Type B pancreatic cell (in vitro differentiated cells): ENCODE results near the gene PRKAG3. TPM values are rescaled to one million over a fixed set of nuclear protein-coding genes. Genes with fewer than 3 reads are reported as not detected.

ENCODE experiments used
- DNase-seq: peaks from one replicate; pipeline ENCODE4 v3.0.0; 2021; ENCODE audit warnings: mixed read lengths; ENCODE audit not compliant: unreplicated experiment; ENCODE audit errors: extremely low spot score
- H3K27ac Mint-ChIP-seq: 2 replicates; pipeline ENCODE4 v1.8.0; 2021; ENCODE audit warnings: mild to moderate bottlenecking, mixed read lengths
- H3K27me3 Mint-ChIP-seq: 2 replicates; pipeline ENCODE4 v1.8.0; 2021; ENCODE audit warnings: mixed read lengths
- H3K36me3 Mint-ChIP-seq: 2 replicates; pipeline ENCODE4 v1.8.0; 2021; ENCODE audit warnings: mixed read lengths
- H3K4me1 Mint-ChIP-seq: one replicate; pipeline ENCODE4 v1.8.0; 2021; ENCODE audit warnings: mixed read lengths; ENCODE audit not compliant: unreplicated experiment
- H3K4me3 Mint-ChIP-seq: 2 replicates; pipeline ENCODE4 v1.8.0; 2021; ENCODE audit warnings: mild to moderate bottlenecking, mixed read lengths
- H3K9me3 Mint-ChIP-seq: 2 replicates; pipeline ENCODE4 v1.8.0; 2021; ENCODE audit warnings: mixed read lengths
- CTCF ChIP-seq: fragments of 200-600 bp; sonication (generic); conservative IDR thresholded peaks from 2 replicates; pipeline ENCODE4 v1.5.0; 2021; ENCODE audit warnings: antibody characterized with exemption, mild to moderate bottlenecking
- total RNA-seq: library from RNA; stranded (reverse); gene quantifications from 2 replicates; pipeline ENCODE4 v1.2.1, GENCODE V29; 2021; ENCODE audit warnings: low replicate concordance

Gene PRKAG3
- total RNA-seq, 1 donor from 2014 or later = not detected

GRCh38 chr2:218781691-218782527, 49.7 kb downstream of the PRKAG3 start, which contains the start of gene CYP27A1:
CYP27A1 (plus strand) TSS chr2:218782147; CDS start chr2:218782183, 36 bp downstream.
- Mint-ChIP-seq H3K4me1 (peaks cover 23% of the 10 kb centered on the region), H3K27ac (peak within 1 kb of the TSS; percentile 82), H3K27me3 (peaks cover 24% of the 10 kb centered on the region), H3K36me3 (peaks cover 11% of the 10 kb centered on the region), H3K9me3 (peaks cover 5% of the 10 kb centered on the region), H3K4me3 (peak within 1 kb of the TSS; percentile 90)
- peak; percentile 72 for DNase-seq
- TF ChIP-seq CTCF = no peak

GRCh38 chr2:218780851-218781690, 50.5 kb downstream of the PRKAG3 start:
- peaks cover 5% of the 10 kb centered on the region for H3K9me3 Mint-ChIP-seq
- H3K27me3 Mint-ChIP-seq = peaks cover 24% of the 10 kb centered on the region
- peak overlapping the region; percentile 82 for H3K27ac Mint-ChIP-seq
- no peak for TF ChIP-seq CTCF
- peaks cover 23% of the 10 kb centered on the region for H3K4me1 Mint-ChIP-seq
- DNase-seq = no peak
- peaks cover 11% of the 10 kb centered on the region for H3K36me3 Mint-ChIP-seq
- peak overlapping the region; percentile 87 for H3K4me3 Mint-ChIP-seq

GRCh38 chr2:218780046-218780445, 51.6 kb downstream of the PRKAG3 start:
- peaks cover 5% of the 10 kb centered on the region for H3K9me3 Mint-ChIP-seq
- TF ChIP-seq CTCF = no peak

GRCh38 chr2:218777276-218777990, 54.2 kb downstream of the PRKAG3 start:
- Mint-ChIP-seq H3K27me3 (peaks cover 12% of the 10 kb centered on the region), H3K27ac (no peak overlapping the region), H3K9me3 (peaks cover 5% of the 10 kb centered on the region), H3K4me1 (peaks cover 13% of the 10 kb centered on the region), H3K36me3 (peaks cover 17% of the 10 kb centered on the region), H3K4me3 (no peak overlapping the region)
- DNase-seq = no peak
- no peak for TF ChIP-seq CTCF

More at GRCh38 chr2:218780046-218780445, 51.6 kb downstream of the PRKAG3 start:
- peak overlapping the region; percentile 15 for H3K4me3 Mint-ChIP-seq
- no peak for DNase-seq
- H3K36me3 Mint-ChIP-seq = peaks cover 11% of the 10 kb centered on the region
- H3K27ac Mint-ChIP-seq = peak overlapping the region; percentile 34
- peaks cover 24% of the 10 kb centered on the region for H3K27me3 Mint-ChIP-seq
- H3K4me1 Mint-ChIP-seq = peaks cover 23% of the 10 kb centered on the region

- Mint-ChIP-seq H3K4me3 (no peak overlapping the region), H3K27me3 (peaks cover 9% of the 10 kb centered on the region), H3K4me1 (peaks cover 9% of the 10 kb centered on the region), H3K27ac (no peak overlapping the region), H3K9me3 (peaks cover 5% of the 10 kb centered on the region), H3K36me3 (peaks cover 17% of the 10 kb centered on the region)
- no peak for TF ChIP-seq CTCF
- DNase-seq = no peak
These were observed 55.1 kb downstream of the PRKAG3 start for GRCh38 chr2:218776488-218776887.
